ENCODE data around the gene FIBCD1.
A peak's percentile ranks its signal among the peaks of the same experiment; 100 is the strongest.
"Not testable (repeated sequence)": the region's sequence is repeated elsewhere in the genome, so short reads cannot be mapped to it uniquely, and the experiment has no call there.

The FIBCD1 gene

DNA sequence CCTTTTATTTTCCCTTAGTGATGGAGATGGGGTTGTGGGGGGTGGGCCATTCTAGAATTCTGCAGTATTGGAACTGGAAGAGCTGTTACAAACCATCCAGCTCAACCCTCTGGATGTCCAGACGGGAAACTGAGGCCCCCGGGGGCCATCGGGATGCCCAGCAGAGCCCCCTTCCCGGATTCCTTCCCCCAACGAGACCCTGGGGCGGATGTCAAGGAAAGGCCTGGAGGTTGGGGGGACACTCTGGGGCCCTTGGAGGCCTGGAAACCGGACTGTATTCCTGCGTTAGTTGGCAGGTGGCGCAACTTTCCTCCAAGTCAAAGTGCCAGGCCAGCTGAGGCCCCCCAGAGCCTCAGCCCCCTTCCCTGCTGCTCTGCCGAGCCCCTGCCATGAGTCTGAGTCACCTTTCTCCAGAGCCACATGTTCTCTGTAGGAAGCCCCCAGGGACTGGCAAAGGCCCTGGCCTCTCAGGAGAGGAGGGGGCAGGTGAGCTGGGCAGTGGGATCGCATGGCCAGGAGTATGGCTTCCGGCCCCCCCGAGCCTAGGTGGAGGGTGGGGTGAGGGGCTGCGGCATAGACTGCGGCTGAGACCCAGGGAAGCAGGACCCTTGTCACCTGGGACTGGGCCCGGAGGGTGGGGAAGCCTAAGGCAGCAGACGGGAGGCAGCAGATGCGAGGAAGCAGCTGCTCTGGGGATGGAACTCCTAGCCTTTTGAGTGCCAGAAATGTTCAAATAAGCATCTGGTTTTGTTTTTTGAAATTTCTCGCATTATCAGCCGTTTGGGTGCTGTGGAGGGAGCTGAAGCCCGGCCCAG is 17.8 kb upstream of the FIBCD1 start:
- intact Hi-C loops (cut with DNase I): no loop called here
- peak in 1 of 10 donors; percentile 57 for DNase-seq

DNA sequence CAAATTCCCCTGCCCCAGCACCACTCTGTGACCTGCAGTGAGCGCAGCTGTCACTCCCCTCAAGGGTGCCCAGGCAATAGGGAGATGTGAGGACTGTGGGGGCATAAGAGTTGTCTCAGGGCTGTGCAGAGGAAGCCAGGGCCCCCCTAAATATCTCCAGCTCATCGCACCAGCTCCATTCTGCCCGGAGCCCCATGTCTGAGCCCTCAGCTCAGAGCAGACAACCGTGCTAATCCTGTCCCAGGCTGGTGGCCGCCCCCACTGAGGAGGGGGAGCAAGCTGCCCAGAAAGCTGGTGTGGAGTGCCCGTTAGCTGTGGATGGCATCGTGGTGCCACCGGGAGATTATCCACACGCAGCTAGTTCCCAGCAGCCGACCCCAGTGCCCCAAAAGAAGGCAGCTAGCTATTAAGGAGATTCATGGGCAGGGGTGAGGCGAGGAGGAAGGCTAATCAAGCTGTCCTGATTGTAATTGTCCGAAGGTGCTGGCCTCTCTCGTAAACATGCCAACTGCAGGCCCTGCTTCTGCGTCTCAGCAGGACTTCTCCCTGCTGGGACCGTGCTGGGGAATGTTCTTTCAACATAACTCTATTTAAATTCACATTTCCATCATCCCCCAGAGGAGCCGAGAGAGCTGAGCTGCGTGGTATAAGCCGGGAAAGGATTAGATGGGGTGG is 17.0 kb upstream of the FIBCD1 start:
- intact Hi-C loops (cut with DNase I): no loop called here
- peak in 1 of 10 donors; percentile 58 for DNase-seq

DNA sequence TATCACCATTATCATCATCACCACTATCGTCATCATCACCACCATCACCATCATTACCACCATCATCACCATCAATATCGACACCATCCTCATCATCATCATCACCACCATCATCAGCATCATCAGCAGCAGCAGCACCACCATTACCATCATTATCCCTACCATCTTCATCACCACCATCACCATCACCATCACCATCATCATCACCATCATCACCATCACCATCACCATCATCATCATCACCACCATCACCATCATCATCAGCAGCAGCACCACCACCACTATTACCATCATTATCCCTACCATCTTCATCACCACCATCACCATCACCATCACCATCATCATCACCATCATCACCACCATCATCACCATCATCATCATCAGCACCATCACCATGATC is 15.9 kb upstream of the FIBCD1 start:
- intact Hi-C loops (cut with DNase I); DNase-seq: not testable (repeated sequence)

DNA sequence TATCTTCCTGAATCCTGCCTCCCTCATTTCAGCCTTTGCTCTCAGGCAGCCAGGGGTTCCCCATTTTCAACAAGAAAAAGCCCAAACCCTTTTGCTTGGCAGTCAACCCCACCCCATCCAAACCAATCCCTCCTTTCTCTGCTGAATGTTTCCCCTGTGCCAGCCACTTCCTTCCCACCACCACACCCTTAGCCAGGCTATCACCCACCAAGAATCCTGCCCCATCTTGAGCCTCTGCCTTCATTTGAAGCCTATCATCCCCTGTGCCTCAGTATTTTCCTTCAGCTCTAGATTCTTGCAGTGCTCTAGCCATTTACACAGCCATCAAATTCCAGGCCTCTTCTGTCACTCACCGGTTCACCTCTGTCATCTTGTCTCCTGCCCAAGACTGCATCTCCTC is 15.3 kb upstream of the FIBCD1 start:
- no peak for DNase-seq
- intact Hi-C loops (cut with DNase I): no loop called here

DNA sequence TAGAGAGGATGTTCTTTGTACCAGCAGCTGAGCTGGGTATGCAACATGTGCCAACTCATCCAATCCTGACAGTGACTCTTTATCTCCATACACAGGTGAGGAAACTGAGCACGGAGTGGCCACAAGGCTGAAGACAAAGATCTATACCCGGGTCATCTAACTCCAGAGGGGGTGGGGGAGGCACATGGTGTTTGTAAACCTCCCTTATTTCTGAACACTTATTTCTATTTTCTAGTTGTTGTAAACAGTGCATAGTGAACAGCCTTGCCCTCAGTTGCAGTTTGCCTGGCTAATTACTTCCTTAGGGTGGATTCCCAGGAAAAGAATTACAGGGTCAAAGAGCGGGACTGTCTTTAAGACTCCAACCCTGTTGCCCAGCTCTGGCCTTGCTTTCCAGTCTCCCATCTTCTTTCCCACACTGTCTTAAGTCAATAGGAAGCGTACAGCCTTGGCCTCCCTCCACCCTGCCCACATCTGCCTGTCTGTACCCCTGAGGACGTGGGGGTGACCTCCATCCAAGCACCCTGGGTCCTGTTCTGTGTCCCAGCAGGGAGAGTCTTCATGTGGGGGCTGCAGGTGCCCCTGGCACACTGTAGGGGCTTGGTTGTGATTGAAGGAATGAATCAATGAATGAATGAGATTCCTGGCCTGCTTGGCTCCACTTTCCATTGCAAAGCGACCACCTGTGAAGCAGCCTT is 13.2 kb upstream of the FIBCD1 start:
- intact Hi-C loops (cut with DNase I): no loop called here
- peak in 1 of 10 donors; percentile 20 for DNase-seq

DNA sequence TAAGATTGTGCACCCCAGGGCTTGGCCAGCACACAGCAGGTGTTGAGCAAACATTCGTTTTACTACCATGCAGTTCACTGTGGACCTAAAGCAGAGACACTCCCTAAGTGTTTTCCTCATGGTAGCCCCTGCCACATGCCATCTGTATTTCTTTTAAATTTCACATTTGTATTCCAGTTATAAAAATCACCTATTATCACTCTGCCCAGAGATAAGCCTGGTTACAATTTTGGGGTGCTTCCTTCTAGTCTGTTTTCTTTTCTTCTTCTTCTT is 10.9 kb upstream of the FIBCD1 start:
- DNase-seq: no peak
- intact Hi-C loops (cut with DNase I): no loop called here

DNA sequence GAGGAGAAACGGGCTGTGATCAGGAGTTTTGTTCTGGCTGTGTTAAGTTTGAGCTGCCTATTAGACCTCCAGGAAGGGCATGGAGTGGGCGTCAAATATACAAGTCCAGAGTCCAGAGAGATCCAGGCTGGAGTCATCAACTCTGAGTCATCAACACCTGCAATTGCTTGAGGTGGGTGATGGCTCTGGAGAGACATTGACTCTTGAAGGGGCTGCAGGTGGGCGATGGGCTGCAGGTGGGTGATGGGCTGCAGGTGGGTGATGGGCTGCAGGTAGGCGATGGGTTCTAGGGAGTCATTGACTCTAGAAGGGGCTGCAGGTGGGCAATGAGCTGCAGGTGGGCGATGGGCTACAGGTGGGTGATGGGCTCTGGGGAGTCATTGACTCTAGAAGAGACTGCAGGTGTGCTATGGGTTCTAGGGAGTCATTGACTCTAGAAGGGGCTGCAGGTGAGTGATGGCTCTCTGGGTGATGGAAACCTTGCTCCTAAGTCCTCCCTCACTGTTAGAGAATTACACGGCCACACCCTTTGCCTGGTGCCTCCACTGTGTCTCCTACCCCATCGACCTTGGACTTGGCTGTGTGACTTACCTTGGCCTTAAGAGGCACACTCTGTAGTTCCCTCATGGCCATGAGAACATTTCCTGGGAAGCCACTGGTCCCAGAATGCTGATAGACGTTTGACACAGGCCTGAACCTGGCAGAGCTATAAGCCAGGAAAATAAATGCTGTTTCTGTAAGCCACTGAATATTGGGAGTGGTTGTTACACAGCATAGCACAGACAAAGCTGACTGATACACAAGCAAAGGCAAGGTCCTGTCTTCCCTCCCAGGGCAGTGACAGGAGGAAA is 10.4 kb upstream of the FIBCD1 start:
- intact Hi-C loops (cut with DNase I): no loop called here
- DNase-seq: peak in 1 of 10 donors; percentile 20

DNA sequence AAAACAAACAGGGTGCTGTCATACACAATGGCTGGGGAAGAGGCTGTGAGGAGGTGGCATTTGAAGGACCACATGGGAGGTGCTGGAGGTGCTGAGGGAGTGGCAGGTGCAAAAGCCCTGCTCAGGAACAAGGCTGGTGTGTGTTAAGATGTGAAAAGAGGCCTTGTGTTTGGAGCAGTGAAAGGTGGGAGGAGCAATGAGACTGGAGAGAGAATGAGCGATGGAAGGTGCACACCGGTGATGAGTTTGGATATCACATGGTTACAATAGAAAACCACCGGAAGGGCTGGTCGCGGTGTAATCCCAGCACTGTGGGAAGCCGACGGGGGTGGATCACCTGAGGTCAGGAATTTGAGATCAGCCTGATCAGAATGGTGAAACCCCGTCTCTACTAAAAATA is 9.2 kb upstream of the FIBCD1 start:
- intact Hi-C loops (cut with DNase I): no loop called here
- DNase-seq: peak in 1 of 10 donors; percentile 14

DNA sequence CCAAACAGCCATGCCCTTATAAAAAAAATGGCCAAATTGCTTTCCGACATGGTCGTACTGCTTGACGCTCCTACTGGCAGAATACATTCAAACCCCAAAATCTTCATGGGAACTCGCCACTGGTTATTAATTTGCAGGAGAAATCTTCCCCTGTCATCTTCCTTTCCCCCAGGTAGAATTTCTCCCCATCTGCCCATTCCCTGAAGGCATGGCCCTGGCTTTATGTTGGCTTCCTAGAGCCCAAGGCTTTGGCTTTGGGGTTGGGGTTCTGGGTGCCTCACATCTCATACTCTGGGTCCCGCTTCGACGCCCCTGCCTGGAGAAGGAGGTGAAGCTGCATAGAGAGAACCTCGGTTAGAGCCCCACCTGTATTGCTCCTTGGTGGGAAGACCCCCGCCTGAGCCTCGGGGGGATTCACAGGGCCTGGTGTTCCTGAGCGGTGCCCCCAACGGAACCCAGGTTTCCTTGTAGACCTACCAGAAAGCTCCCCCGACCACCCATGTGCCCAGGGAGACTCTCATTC is 8.6 kb upstream of the FIBCD1 start:
- DNase-seq: peak in 1 of 10 donors; percentile 52
- intact Hi-C loops (cut with DNase I): no loop called here

DNA sequence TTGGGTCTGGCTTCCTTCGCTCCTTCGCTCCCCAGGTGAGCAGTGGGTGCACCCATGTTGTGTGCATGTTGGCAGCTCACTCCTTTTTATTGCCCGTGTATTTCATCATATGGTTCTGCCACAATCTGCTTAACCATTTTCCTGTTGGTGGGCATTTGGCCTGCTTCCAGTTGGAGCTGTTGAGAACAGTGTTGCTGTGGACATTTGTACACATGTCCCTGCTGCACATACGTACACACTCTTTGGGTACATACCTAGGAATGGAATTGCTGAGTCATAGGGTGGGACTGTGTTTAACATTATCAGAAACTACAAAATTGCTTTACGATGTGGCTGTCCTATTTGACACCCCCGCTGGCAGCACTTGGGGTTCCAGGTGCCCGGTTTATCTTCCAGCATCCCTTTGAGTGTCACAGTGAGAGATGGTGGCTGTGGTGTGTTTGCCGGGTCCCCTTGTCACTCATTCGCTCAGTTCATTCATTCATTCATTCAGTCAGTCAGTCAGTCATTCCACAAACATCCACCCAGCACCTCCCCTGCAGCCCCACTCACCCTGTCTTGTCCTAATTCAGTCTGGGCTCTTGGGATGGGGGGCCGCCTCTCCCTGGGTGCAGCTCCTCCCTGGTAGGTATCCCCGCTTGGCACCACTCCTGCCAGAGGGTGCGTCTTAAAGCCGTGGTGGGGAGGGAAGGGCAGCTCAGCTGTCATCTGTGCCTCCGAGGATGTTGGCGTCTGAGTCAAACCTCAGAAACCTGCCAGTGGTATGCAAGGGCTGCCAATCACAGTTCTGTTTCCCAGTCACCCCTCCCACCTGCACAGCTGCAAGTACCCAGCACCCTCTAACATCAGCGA is 7.9 kb upstream of the FIBCD1 start:
- intact Hi-C loops (cut with DNase I): no loop called here
- DNase-seq: peak in 1 of 10 donors; percentile 26

DNA sequence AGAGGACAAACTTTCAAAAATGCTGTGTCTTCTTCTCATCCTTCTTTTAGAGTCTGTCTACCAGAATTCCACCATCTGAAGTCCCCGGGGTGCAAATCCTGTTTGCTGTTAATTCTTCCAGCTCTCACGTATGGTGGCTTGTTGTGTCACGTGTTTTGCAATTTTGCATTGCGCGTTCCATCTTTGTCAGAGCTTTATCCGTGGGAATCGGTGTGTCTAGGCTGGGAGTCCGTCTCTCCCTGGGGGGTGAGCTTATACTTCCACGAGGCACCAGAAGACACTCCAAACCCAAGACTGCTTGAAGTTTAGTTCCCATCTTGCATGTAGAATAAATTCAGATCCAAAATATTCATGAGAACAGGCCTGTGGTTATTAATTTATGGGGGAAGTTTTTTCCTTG is 6.1 kb upstream of the FIBCD1 start:
- intact Hi-C loops (cut with DNase I): loop anchor here (2.0 kb wide), 1 partner anchor 244 kb away; no protein-coding TSS in a partner anchor
- DNase-seq: no peak

DNA sequence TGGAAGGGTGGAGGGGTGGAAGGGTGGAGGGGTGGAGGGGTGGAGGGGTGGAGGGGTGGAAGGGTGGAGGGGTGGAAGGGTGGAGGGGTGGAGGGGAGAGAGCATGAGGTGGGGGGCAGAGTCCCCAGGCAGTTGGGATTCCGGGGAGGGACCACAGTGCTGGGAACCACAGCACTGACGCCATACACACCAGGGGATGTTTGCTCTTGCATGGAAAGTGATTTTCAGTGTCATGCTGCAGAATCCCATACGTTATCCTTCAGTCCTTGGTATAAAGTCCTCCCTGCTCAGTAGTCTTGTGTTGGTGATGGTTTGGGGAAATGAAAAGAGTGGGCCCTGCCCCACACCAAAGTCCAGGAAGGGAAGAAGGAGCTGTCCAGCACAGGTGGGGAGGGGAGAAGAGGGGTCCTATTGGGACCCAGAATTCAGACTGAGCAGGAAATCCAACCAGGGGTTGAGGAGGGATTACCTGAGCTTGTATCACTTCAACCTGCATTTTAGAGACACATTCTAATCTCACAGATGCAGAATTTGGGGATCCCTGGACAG is 5.5 kb upstream of the FIBCD1 start:
- intact Hi-C loops (cut with DNase I): loop anchor here (2.0 kb wide), 1 partner anchor 244 kb away; no protein-coding TSS in a partner anchor
- DNase-seq: no peak

DNA sequence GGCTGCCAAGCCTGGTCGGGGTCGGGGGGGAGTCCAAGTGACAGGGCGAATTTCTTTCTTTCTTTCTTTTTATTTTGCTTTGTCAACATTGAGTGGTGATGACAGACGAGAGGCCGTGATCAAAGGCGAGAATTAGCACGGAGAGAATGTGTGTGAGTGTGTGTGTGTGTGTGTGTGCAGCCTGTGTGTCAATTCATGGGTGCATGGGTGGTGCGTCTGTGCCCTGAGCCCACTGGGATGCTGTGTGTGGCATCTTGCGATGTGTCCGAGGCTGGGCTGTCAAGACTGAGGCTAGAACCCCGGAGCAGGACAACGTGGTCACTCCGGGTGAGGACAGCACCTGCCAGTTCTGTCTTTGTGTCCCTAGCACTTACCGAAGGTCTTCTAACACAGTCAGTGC is 4.7 kb upstream of the FIBCD1 start:
- intact Hi-C loops (cut with DNase I): loop anchor here (2.0 kb wide), 1 partner anchor 243 kb away; no protein-coding TSS in a partner anchor
- peak in 1 of 10 donors; percentile 22 for DNase-seq

DNA sequence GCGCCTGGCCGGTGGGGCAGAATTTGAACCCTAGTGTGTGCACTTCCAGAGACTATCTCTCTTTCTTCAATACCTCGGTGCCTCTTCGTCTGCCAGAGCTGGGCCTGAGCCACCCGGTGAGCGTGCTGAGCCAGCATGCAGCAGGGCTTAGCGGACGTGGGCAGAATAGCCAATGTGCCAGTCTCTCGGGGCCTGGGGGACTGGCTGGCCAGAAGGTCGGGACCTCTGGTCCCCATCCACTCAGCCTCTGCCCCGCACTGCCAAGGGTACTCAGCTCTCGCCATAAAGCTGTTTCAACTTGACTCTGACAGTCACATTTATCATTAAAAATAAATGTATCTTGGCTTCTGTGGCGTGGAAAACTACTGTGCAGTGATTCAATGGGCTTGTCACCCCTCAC is 4.2 kb upstream of the FIBCD1 start:
- DNase-seq: peak in 1 of 10 donors; percentile 64
- intact Hi-C loops (cut with DNase I): no loop called here

DNA sequence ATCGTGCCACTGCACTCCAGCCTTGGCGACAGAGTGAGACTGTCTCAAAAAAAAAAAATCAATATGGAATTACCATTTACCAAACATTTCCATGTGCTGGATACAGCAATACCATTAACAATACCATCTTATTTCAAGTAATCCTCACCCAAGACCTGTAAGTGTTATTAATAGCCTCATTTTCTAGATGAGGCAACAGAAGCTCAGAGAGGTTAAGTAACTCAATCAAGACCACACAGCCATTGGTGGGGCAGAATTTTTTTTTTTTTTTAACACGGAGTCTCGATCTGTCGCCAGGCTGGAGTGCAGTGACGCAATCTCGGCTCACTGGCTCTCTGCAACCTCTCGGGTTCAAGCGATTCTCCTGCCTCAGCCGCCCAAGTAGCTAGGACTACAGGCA is 3.6 kb upstream of the FIBCD1 start:
- intact Hi-C loops (cut with DNase I): no loop called here
- no peak for DNase-seq

DNA sequence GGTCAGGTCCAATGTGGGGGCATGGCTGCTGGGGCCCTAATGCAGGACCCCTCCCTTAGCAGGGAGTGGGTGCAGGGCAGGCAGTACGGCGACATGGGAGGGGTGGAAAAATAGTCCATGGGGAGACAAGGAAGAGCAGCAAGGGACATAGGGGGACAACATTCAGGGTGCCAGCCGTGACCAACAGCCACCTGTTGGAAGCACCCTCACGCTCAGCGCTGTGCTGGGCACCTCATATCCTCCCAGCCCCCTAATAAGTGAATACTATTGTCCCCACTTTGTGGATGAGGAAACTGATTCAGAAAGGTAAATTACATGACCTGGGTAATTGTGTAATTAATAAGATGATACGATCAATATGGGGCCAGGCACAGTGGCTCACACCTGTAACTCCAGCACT is 3.0 kb upstream of the FIBCD1 start:
- intact Hi-C loops (cut with DNase I): no loop called here
- no peak for DNase-seq

DNA sequence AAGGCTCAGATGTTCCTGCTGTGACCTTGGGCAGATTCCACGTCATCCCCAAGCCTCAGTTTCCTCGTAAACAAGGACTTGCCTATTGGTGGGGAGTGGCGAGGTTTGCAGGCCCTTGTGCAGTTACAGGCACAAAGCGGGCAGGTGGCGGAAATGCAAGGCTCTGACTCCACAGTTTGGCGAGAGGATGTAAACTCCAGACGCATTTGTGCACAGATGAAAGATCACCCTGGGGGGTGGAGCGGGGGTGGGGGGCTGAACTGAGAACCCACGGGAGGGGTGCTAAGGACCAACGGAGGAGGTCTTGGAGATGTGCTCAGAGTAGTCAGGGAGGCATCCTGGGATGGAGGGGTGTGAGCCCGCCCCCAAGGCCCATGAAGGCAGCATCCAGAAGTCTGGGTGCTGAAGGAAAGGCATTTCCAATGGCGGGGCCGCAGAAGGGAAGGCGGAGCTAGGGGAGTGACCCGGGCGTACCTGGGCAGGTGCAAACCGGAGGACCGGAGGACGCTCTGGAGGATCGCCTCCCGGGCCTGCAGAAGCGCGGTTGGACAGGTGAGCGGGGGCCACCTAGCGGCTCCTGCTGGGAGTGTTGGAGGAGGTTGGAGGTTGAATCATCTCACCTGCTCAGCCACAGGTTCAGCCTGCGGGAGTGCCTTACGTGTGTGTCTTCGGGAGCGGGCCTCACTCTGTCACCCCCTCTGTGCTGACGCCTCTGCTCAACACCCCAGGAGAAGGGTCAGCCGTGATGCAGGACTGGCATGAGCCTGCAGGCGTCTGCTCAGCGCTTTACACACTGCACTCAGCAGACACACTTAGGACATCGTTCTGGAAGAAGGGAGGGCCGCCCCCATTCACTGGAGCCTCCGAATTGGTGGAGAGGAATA is 1.9 kb upstream of the FIBCD1 start:
- peak; percentile 43 to 95 (median 71) for DNase-seq
- intact Hi-C loops (cut with DNase I): loop anchor here (2.0 kb wide), 2 partner anchors 70 to 232 kb away; no protein-coding TSS in a partner anchor

DNA sequence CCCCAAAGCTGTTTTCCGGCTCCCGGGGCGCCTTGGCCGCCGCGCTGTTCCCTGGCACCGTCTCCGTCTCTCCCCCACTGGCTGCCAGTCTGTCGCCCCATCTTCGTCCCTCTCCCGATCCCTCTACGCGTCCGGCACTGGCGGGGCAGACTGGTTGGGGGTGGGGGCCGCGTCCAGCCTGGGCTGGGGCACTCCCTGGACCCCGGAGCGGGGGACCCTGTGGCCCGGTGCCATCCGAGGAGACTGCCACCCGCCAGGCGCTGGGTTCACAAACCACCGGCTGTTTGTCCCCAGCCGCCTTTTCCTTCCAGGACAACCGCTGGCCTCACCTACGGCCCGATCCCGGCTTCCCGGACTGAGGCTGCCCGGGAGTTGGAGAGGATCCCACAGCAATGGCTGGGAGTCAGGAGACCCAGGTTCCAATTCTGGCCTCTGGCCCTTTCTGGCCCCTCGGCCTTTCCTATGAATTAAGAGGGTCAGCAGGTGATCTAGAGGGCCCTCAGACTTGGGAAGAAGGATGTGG is 1.0 kb upstream of the FIBCD1 start:
- DNase-seq: peak in 1 of 10 donors; percentile 80
- intact Hi-C loops (cut with DNase I): loop anchor here (2.0 kb wide), 2 partner anchors 69 to 231 kb away; no protein-coding TSS in a partner anchor

Measured in posterior cingulate gyrus (tissue), 11 donors.